ENCODE measurements around the gene PPFIA1. TPM values are rescaled to one million over a fixed set of nuclear protein-coding genes. Genes with fewer than 3 reads are reported as not detected.

PPFIA1 gene
- polyA plus RNA-seq, 2 of the 4 experiments (the other 2 are of a cell fraction) = 23.3 to 45.6 TPM

DNA sequence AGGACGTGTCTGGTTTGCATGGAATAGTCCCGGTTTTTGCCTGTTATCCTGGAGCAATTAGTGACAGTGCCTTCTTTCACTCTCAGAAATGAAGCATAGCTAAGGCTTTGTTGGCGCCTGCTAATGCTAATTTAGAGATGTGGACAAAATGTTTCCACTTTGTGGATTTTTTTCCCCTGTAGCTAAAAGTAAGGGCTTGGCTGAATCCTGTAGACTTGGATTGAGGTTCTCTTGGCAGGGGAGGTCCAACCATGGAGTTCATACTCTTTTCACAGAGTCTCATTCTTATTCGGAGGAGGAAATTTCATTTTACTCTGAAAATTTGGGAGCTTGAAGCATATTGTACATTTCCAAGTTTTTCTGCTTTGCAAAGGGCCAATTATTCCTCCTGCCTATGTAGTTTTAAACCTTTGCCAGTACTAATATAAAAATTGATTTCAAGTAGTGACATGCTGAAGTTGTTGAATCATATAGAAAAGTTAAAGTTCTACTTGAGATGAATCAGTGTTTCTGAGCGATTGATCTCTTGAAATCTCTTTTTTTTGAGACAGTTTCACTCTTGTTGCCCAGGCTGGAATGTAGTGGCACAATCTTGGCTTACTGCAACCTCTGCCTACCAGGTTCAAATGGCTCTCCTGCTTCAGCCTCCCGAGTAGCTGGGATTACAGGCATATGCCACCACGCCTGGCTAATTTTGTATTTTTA lies 20.0 kb downstream of the PPFIA1 start:
- ATAC-seq = no peak
- Histone ChIP-seq H3K9me3 (no peaks in the 10 kb centered on the region), H3K4me3 (no peak overlapping the region), H3K27ac (no peak overlapping the region), H3K4me1 (no peaks in the 10 kb centered on the region), H3K4me2 (no peak overlapping the region)
- 89% methylated on average over 7 of the region's 7 CpGs for WGBS (ENCODE audit: missing lambda C conversion rate)
- no peak for DNase-seq (ENCODE audit: low read depth in 1 of 2, low spot score in 1 of 2)
- TF ChIP-seq, protein P1, sequence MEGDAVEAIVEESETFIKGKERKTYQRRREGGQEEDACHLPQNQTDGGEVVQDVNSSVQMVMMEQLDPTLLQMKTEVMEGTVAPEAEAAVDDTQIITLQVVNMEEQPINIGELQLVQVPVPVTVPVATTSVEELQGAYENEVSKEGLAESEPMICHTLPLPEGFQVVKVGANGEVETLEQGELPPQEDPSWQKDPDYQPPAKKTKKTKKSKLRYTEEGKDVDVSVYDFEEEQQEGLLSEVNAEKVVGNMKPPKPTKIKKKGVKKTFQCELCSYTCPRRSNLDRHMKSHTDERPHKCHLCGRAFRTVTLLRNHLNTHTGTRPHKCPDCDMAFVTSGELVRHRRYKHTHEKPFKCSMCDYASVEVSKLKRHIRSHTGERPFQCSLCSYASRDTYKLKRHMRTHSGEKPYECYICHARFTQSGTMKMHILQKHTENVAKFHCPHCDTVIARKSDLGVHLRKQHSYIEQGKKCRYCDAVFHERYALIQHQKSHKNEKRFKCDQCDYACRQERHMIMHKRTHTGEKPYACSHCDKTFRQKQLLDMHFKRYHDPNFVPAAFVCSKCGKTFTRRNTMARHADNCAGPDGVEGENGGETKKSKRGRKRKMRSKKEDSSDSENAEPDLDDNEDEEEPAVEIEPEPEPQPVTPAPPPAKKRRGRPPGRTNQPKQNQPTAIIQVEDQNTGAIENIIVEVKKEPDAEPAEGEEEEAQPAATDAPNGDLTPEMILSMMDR (IDR thresholded peaks at IDR 0.05) = no peak
- TF ChIP-seq JUNB (IDR thresholded peaks at IDR 0.05) = no peak
- no peak for TF ChIP-seq NFE2L2 (conservative IDR thresholded peaks at IDR 0.05; ENCODE audit: low read length)
- TF ChIP-seq HEYL (CRISPR knock-in tag; IDR thresholded peaks at IDR 0.05) = no peak
- no peak for TF ChIP-seq CHD4 (IDR thresholded peaks at IDR 0.05; ENCODE audit: borderline replicate concordance)
- TF ChIP-seq SMC3 (IDR thresholded peaks at IDR 0.05) = no peak
- no peak for TF ChIP-seq GATA3 (IDR thresholded peaks at IDR 0.05; ENCODE audit: borderline replicate concordance)
- no peak for TF ChIP-seq HDAC2 (IDR thresholded peaks at IDR 0.05)
- TF ChIP-seq RNF2 (IDR thresholded peaks at IDR 0.05; ENCODE audit: borderline replicate concordance, low read depth) = no peak
- TF ChIP-seq, protein P2, sequence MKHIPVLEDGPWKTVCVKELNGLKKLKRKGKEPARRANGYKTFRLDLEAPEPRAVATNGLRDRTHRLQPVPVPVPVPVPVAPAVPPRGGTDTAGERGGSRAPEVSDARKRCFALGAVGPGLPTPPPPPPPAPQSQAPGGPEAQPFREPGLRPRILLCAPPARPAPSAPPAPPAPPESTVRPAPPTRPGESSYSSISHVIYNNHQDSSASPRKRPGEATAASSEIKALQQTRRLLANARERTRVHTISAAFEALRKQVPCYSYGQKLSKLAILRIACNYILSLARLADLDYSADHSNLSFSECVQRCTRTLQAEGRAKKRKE (CRISPR knock-in tag; IDR thresholded peaks at IDR 0.05; ENCODE audit: low read depth) = no peak
- no peak for TF ChIP-seq ESRRA (IDR thresholded peaks at IDR 0.05; ENCODE audit: borderline replicate concordance, low read length)
- no peak for TF ChIP-seq TP53 (CRISPR knock-in tag; IDR thresholded peaks at IDR 0.05)
- no peak for TF ChIP-seq RCOR1 (IDR thresholded peaks at IDR 0.05; ENCODE audit: low read depth, low read length)
- TF ChIP-seq EHMT2 (IDR thresholded peaks at IDR 0.05; ENCODE audit: low read depth) = no peak
- TF ChIP-seq, protein P3, sequence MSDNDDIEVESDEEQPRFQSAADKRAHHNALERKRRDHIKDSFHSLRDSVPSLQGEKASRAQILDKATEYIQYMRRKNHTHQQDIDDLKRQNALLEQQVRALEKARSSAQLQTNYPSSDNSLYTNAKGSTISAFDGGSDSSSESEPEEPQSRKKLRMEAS (IDR thresholded peaks at IDR 0.05) = no peak
- POLR2A ChIA-PET = no interaction called here
- CTCF ChIA-PET = interaction anchor here (1.4 kb wide), 1 partner anchor 17 kb away, joined by 4 read pairs; no protein-coding TSS in a partner anchor
- no peak for FAIRE-seq

DNA sequence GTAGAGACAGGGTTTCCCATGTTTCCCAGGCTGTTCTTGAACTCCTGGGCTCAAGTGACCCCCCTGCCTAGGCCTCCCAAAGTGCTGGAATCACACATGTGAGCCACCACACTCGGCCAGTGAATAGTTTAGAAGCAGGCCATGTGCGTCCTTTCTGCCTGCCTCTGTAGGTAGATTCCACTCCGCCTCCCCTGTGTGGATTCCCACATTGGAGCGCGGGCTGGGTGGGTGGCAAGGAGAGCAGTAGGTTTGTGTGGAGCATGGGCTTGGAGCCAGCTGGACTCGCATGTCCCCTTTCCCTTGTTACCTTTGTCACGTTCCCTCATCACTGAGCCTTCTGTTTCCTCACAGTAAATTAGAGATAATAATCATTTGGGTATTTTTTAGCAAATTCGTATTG lies 21.7 kb downstream of the PPFIA1 start:
- 94% methylated on average over 8 of the region's 8 CpGs for WGBS (ENCODE audit: missing lambda C conversion rate)
- POLR2A ChIA-PET = no interaction called here
- Histone ChIP-seq H3K9me3 (no peaks in the 10 kb centered on the region), H3K27ac (no peak overlapping the region), H3K4me1 (no peaks in the 10 kb centered on the region), H3K4me3 (no peak overlapping the region), H3K4me2 (no peak overlapping the region)
- ATAC-seq (no peak), DNase-seq (ENCODE audit: low read depth in 1 of 2, low spot score in 1 of 2) (no peak), FAIRE-seq (no peak)
- CTCF ChIA-PET = interaction anchor here (0.8 to 1.4 kb wide), 2 partner anchors 11 to 16 kb away, joined by 3 to 4 read pairs; no protein-coding TSS in a partner anchor
- TF ChIP-seq HOXB13 (CRISPR knock-in tag; IDR thresholded peaks at IDR 0.05; ENCODE audit: low read depth) (no peak), FOSB (CRISPR knock-in tag; IDR thresholded peaks at IDR 0.05) (no peak), ZC3H11A (IDR thresholded peaks at IDR 0.05) (no peak), RFX5 (IDR thresholded peaks at IDR 0.05) (no peak), RNF2 (IDR thresholded peaks at IDR 0.05; ENCODE audit: borderline replicate concordance, low read depth) (no peak), RARB (CRISPR knock-in tag; IDR thresholded peaks at IDR 0.05) (no peak), ZFP36 (IDR thresholded peaks at IDR 0.05; ENCODE audit: borderline replicate concordance, partially characterized antibody) (no peak)
- TF ChIP-seq, protein P4, sequence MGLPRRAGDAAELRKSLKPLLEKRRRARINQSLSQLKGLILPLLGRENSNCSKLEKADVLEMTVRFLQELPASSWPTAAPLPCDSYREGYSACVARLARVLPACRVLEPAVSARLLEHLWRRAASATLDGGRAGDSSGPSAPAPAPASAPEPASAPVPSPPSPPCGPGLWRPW (IDR thresholded peaks at IDR 0.05) = no peak
